Natural killer cell (primary cell): ENCODE results near the gene RYR1. TPM values are rescaled to one million over a fixed set of nuclear protein-coding genes. Genes with fewer than 3 reads are reported as not detected.

ENCODE experiments used
- ATAC-seq, 3 donors: fragments of 150-1000 bp in 2 of 3; fragments of 200-7000 bp in 1 of 3; cut with Tn5 transposase; 1 replicate in 1 of 3; 2 replicates in 2 of 3; pipeline ENCODE4 v1.10.0; 2021; ENCODE audit warnings: mild to moderate bottlenecking in 2 of 3, moderate library complexity in 2 of 3
- DNase-seq, 2 donors: peaks; one replicate each; pipeline versions ENCODE4 v3.0.0 to v3.0.0-alpha.2; 2013 to 2021; ENCODE audit warnings: mixed read lengths in 1 of 2
- H3K27ac ChIP-seq: one replicate; pipeline ENCODE4 v1.5.1; 2013; ENCODE audit warnings: mild to moderate bottlenecking, low read length
- H3K27me3 ChIP-seq: one replicate; pipeline ENCODE4 v1.6.1; 2013; ENCODE audit warnings: low read length; ENCODE audit not compliant: control insufficient read depth, insufficient read depth
- H3K36me3 ChIP-seq: one replicate; pipeline ENCODE4 v1.6.1; 2013; ENCODE audit warnings: low read length; ENCODE audit not compliant: control insufficient read depth, insufficient read depth
- H3K4me1 ChIP-seq: one replicate; pipeline ENCODE4 v1.6.1; 2013; ENCODE audit warnings: low read length; ENCODE audit not compliant: control insufficient read depth, insufficient read depth
- H3K4me3 ChIP-seq: one replicate; pipeline ENCODE4 v1.5.1; 2013; ENCODE audit warnings: low read length
- H3K9me3 ChIP-seq: one replicate; pipeline ENCODE4 v1.6.1; 2013; ENCODE audit warnings: low read length; ENCODE audit not compliant: control insufficient read depth, insufficient read depth
- H3K27ac Mint-ChIP-seq, 2 donors: one replicate each; pipeline ENCODE4 v1.8.0; 2022; ENCODE audit warnings: mild to moderate bottlenecking in 2 of 2, mixed read lengths in 2 of 2, moderate library complexity in 1 of 2
- H3K27me3 Mint-ChIP-seq, 2 donors: one replicate each; pipeline ENCODE4 v1.8.0; 2022; ENCODE audit warnings: low read depth in 2 of 2, mixed read lengths in 2 of 2
- H3K36me3 Mint-ChIP-seq: one replicate; pipeline ENCODE4 v1.8.0; 2022; ENCODE audit warnings: mixed read lengths
- H3K4me1 Mint-ChIP-seq, 2 donors: one replicate each; pipeline ENCODE4 v1.8.0; 2022; ENCODE audit warnings: mixed read lengths in 2 of 2
- H3K4me3 Mint-ChIP-seq: one replicate; pipeline ENCODE4 v1.8.0; 2022; ENCODE audit warnings: mild to moderate bottlenecking, moderate library complexity, mixed read lengths
- H3K9me3 Mint-ChIP-seq, 2 donors: one replicate each; pipeline ENCODE4 v1.8.0; 2022; ENCODE audit warnings: mixed read lengths in 2 of 2
- WGBS: methylation state at CpG from one replicate; pipeline ENCODE4 v1.1.7; 2013; ENCODE audit warnings: missing lambda C conversion rate; ENCODE audit not compliant: insufficient coverage; 5-methylcytosine and 5-hydroxymethylcytosine counted together
- intact Hi-C: fragments of 100-400 bp; cut with micrococcal nuclease; formaldehyde crosslinking; loops from one replicate; pipeline ENCODE4 v1.14.2; 2022
- total RNA-seq, 4 donors: library from RNA; stranded (reverse); fragments of 120-200 nt in 1 of 4; gene quantifications; one replicate each; pipeline versions ENCODE4 v1.2.3 to v1.2.4, GENCODE V29; 2013 to 2022
- TF ChIP-seq, protein P1 (sequence below): fragments of 200-600 bp; IDR thresholded peaks from one replicate; pipeline ENCODE4 v1.8.0; 2022; ENCODE audit warnings: antibody characterized with exemption

RYR1 gene
- total RNA-seq, 3 donors from 2014 or later (not counting 1 experiment from before 2014, with no cell fraction given), result 0.05 to 1.0 (median 0.65) TPM

DNA sequence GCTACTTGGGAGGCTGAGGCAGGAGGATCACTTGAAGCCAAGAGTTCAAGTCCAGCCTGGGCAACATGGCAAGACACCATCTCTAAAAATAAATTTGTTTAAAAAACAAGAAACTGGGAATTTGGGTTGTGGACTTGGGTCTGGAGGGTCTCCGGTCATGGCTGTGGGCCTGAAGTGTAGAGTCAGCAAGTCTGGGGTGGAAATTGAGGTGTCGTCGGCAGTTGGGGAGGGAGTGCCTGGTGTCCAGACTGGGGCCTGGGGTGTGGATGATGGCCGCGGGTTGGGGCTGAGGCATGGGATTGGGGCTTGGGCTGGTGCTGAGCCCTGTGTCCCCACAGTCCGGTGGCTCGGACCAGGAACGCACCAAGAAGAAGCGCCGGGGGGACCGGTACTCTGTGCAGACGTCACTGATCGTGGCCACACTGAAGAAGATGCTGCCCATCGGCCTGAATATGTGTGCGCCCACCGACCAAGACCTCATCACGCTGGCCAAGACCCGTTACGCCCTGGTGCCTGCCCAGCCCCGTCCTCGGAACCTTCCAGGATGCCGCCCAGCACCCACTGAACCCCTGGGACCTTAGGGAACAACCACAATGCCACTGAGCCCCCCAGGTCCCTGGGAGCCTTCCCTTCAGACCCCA, 91.6 kb downstream of the RYR1 start:
- ATAC-seq (no peak), DNase-seq (no peak)
- peaks cover 0 to 11% of the 10 kb centered on the region in 2 donors for H3K27me3 Mint-ChIP-seq
- intact Hi-C loops, result no loop called here
- 95% methylated on average over 22 of the region's 22 CpGs for WGBS
- Histone ChIP-seq H3K4me3 (no peak overlapping the region), H3K9me3 (no peaks in the 10 kb centered on the region), H3K36me3 (no peaks in the 10 kb centered on the region), H3K27me3 (no peaks in the 10 kb centered on the region), H3K4me1 (no peaks in the 10 kb centered on the region), H3K27ac (no peak overlapping the region)
- H3K27ac Mint-ChIP-seq, result no peak overlapping the region
- peaks cover 0 to 10% of the 10 kb centered on the region in 2 donors for H3K4me1 Mint-ChIP-seq
- H3K9me3 Mint-ChIP-seq, result no peaks in the 10 kb centered on the region
- TF ChIP-seq, protein P1, sequence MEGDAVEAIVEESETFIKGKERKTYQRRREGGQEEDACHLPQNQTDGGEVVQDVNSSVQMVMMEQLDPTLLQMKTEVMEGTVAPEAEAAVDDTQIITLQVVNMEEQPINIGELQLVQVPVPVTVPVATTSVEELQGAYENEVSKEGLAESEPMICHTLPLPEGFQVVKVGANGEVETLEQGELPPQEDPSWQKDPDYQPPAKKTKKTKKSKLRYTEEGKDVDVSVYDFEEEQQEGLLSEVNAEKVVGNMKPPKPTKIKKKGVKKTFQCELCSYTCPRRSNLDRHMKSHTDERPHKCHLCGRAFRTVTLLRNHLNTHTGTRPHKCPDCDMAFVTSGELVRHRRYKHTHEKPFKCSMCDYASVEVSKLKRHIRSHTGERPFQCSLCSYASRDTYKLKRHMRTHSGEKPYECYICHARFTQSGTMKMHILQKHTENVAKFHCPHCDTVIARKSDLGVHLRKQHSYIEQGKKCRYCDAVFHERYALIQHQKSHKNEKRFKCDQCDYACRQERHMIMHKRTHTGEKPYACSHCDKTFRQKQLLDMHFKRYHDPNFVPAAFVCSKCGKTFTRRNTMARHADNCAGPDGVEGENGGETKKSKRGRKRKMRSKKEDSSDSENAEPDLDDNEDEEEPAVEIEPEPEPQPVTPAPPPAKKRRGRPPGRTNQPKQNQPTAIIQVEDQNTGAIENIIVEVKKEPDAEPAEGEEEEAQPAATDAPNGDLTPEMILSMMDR, result no peak
- H3K36me3 Mint-ChIP-seq, result no peaks in the 10 kb centered on the region
- H3K4me3 Mint-ChIP-seq, result no peak overlapping the region

DNA sequence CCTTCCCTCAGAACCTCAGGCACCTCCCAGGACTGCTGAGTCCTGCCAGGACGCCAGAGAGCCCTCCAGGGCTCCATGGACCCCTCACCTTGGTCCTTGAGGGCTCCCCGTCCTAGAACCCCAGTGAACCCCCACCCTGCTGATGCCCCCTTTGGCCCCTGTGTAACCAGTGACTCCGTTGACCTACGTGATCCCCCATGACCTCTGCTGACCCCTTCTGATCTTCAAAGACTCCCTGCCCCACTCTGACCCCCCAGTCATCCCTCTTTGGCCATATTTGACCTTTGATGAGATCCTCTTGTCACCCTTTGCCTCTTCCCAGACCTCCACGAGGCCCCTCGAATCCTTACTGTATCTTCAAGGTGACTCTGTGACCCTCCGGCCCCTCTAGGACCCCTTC, 92.9 kb downstream of the RYR1 start:
- intact Hi-C loops, result no loop called here
- H3K4me3 Mint-ChIP-seq, result no peak overlapping the region
- H3K4me1 Mint-ChIP-seq, result peaks cover 0 to 10% of the 10 kb centered on the region in 2 donors
- Histone ChIP-seq H3K4me1 (no peaks in the 10 kb centered on the region), H3K36me3 (no peaks in the 10 kb centered on the region), H3K27me3 (no peaks in the 10 kb centered on the region), H3K27ac (no peak overlapping the region), H3K9me3 (no peaks in the 10 kb centered on the region), H3K4me3 (no peak overlapping the region)
- peaks cover 0 to 14% of the 10 kb centered on the region in 2 donors for H3K27me3 Mint-ChIP-seq
- ATAC-seq (no peak), DNase-seq (no peak)
- H3K9me3 Mint-ChIP-seq, result no peaks in the 10 kb centered on the region
- 84% methylated on average over 7 of the region's 7 CpGs for WGBS
- TF ChIP-seq, protein P1, result no peak
- H3K36me3 Mint-ChIP-seq, result no peaks in the 10 kb centered on the region
- H3K27ac Mint-ChIP-seq, result no peak overlapping the region

DNA sequence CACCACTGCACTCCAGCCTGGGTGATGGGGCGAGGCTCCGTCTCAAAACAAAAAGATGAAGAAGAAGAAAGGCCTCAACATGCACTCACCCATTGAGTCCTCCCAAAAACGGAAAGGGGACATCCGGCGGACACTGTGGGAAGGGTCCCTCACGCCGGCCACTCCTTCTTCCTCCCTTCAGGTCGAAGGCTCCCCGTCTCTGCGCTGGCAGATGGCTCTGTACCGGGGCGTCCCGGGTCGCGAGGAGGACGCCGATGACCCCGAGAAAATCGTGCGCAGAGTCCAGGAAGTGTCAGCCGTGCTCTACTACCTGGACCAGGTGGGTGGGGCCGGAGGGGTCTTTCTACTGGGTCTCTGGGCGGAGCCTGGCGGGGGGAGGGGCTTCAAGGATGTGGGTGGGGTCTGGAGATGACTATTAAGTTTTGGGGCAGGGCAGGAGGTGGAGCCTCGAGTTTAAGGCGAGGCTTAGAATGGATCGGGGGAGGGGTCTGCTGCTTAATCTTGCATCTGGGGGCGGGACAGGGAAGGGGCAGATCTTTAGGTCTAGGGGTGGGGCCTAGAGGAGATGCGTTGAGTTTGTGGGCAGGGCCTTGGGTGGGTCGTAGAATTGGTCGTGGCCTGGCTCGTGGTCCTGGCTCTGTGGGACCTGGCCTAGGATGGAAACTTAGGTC, 94.1 kb downstream of the RYR1 start:
- H3K4me3 ChIP-seq, result no peak overlapping the region
- TF ChIP-seq, protein P1, result no peak
- Mint-ChIP-seq H3K9me3 (no peaks in the 10 kb centered on the region), H3K27me3 (peaks cover 0 to 14% of the 10 kb centered on the region in 2 donors), H3K27ac (no peak overlapping the region), H3K36me3 (no peaks in the 10 kb centered on the region), H3K4me1 (peaks cover 0 to 10% of the 10 kb centered on the region in 2 donors), H3K4me3 (peak overlapping the region; percentile 45)
- H3K4me1 ChIP-seq, result no peaks in the 10 kb centered on the region
- peak in 2 of 3 donors; percentile 24 to 47 for ATAC-seq
- no peaks in the 10 kb centered on the region for H3K27me3 ChIP-seq
- intact Hi-C loops, result no loop called here
- DNase-seq, result peak in 1 of 2 donors; percentile 33
- no peaks in the 10 kb centered on the region for H3K9me3 ChIP-seq
- no peaks in the 10 kb centered on the region for H3K36me3 ChIP-seq
- no peak overlapping the region for H3K27ac ChIP-seq
- 65% methylated on average over 32 of the region's 32 CpGs for WGBS
